HepG2 (cell line): ENCODE results near the gene IL6R. TPM values are rescaled to one million over a fixed set of nuclear protein-coding genes. Genes with fewer than 3 reads are reported as not detected.

ENCODE experiments used
- DZIP1 ChIP-seq: sonication (generic); formaldehyde crosslinking; IDR thresholded peaks from 2 replicates; pipeline ENCODE4 v1.5.0; 2020; ENCODE audit warnings: mild to moderate bottlenecking, missing genetic modification reagents
- ETV5 ChIP-seq: IDR thresholded peaks from 2 replicates; pipeline ENCODE4 v1.6.1; 2018; ENCODE audit warnings: missing biosample characterization, missing genetic modification reagents, inconsistent platforms, borderline replicate concordance
- MIXL1 ChIP-seq: IDR thresholded peaks from 2 replicates; pipeline ENCODE4 v1.6.1; 2016
- MYNN ChIP-seq: sonication (generic); formaldehyde crosslinking; IDR thresholded peaks from 2 replicates; pipeline ENCODE4 v1.4.0; 2020; ENCODE audit warnings: mild to moderate bottlenecking, low read depth, missing genetic modification reagents
- MYPOP ChIP-seq: sonication (generic); formaldehyde crosslinking; IDR thresholded peaks from 2 replicates; pipeline ENCODE4 v1.8.1; 2023; ENCODE audit warnings: mild to moderate bottlenecking, moderate library complexity, missing genetic modification reagents
- PRDM15 ChIP-seq: sonication (generic); formaldehyde crosslinking; IDR thresholded peaks from 2 replicates; pipeline ENCODE4 v1.4.0; 2020; ENCODE audit warnings: missing genetic modification reagents
- RBFOX2 ChIP-seq: fragments of 200-400 bp; formaldehyde crosslinking; IDR thresholded peaks from 2 replicates; pipeline ENCODE4 v1.6.1; 2017; ENCODE audit warnings: low read depth, mild to moderate bottlenecking, low read length
- SNAPC2 ChIP-seq: sonication (generic); formaldehyde crosslinking; IDR thresholded peaks from 2 replicates; pipeline ENCODE4 v1.8.1; 2022; ENCODE audit warnings: mild to moderate bottlenecking, missing genetic modification reagents
- TERF1 ChIP-seq: sonication (generic); formaldehyde crosslinking; IDR thresholded peaks from 2 replicates; pipeline ENCODE4 v1.8.0; 2022; ENCODE audit warnings: mild to moderate bottlenecking, missing genetic modification reagents, moderate library complexity
- XRCC5 ChIP-seq: fragments of 200-400 bp; formaldehyde crosslinking; optimal IDR thresholded peaks from 2 replicates; pipeline ENCODE3; 2017; ENCODE audit warnings: mild to moderate bottlenecking, low read length
- ZHX2 ChIP-seq, 2 experiments: sonication (generic) in 1 of 2; formaldehyde crosslinking in 1 of 2; IDR thresholded peaks; 2 replicates each; pipeline versions ENCODE4 v1.6.1 to v1.9.0; 2014 to 2022; ENCODE audit warnings: antibody characterized with exemption in 1 of 2, borderline replicate concordance in 1 of 2, inconsistent platforms in 1 of 2, low read depth in 1 of 2, missing genetic modification reagents in 1 of 2
- ZNF598 ChIP-seq: sonication (generic); formaldehyde crosslinking; IDR thresholded peaks from 2 replicates; pipeline ENCODE4 v1.5.1; 2020; ENCODE audit warnings: mild to moderate bottlenecking, missing genetic modification reagents, borderline replicate concordance
- polyA plus RNA-seq, 8 experiments: library from polyadenylated mRNA; depleted of rRNA in 3 of 8; stranded (reverse) in 7 of 8; unstranded in 1 of 8; fragments of >200 nt; fragmentation: Illumina TruSeq in 4 of 8; extraction: Trizol in 4 of 8; gene quantifications; 2 replicates each; pipeline versions ENCODE4 v1.2.1 to v1.2.3, GENCODE V29; 2011 to 2016; ENCODE audit warnings: low read depth in 4 of 8, missing spikeins in 1 of 8, mixed read lengths in 1 of 8; ENCODE audit not compliant: insufficient read depth in 1 of 8
- total RNA-seq, 5 experiments: library from RNA; depleted of rRNA; stranded (reverse); fragments of >200 nt; fragmentation: Illumina TruSeq; extraction: Trizol; gene quantifications; 2 replicates each; pipeline ENCODE4 v1.2.3, GENCODE V29; 2016; ENCODE audit warnings: low read depth in 1 of 5

IL6R gene
- total and polyA plus RNA-seq, 2 of the 13 experiments (the other 11 are each of a cell fraction or from before 2014, with no cell fraction given), result 5.0 to 24.5 TPM

GRCh38 chr1:154497026-154497806 is 92.1 kb downstream of the IL6R start (continued):
- no peak for TF ChIP-seq ZHX2 (IDR thresholded peaks at IDR 0.05; ENCODE audit: low read depth)
- no peak for TF ChIP-seq ZHX2 (CRISPR knock-in tag; IDR thresholded peaks at IDR 0.05; ENCODE audit: borderline replicate concordance)
- no peak for TF ChIP-seq PRDM15 (CRISPR knock-in tag)
- no peak for TF ChIP-seq RBFOX2
- no peak for TF ChIP-seq DZIP1 (CRISPR knock-in tag)
- TF ChIP-seq MYNN, result no peak
- peak; percentile 64; the same call in 1 of the 2 replicates for TF ChIP-seq ETV5 (CRISPR knock-in tag)
- no peak for TF ChIP-seq MYPOP (CRISPR knock-in tag)
- TF ChIP-seq ZNF598 (CRISPR knock-in tag), result no peak
- no peak for TF ChIP-seq SNAPC2 (CRISPR knock-in tag)
- no peak for TF ChIP-seq XRCC5
- no peak for TF ChIP-seq TERF1 (CRISPR knock-in tag)
- TF ChIP-seq MIXL1 (CRISPR knock-in tag), result 0 out of 2 replicates have a peak, but pooled peaks have one; percentile 47
